ENCODE results near the gene KCNJ6.

- TF ChIP-seq EZH2 (IDR thresholded peaks at IDR 0.05; ENCODE audit: insufficient read depth, low read length) (no peak), CTCF (IDR thresholded peaks at IDR 0.05; ENCODE audit: insufficient read depth, low read depth, low read length) (no peak)
Observed at GRCh38 chr21:37757606-37758376, 158.5 kb downstream of the KCNJ6 start.

Data from astrocyte (in vitro differentiated cells and primary cell).